ENCODE data around the gene CXCR1.
A peak's percentile ranks its signal among the peaks of the same experiment; 100 is the strongest.
"Not testable (repeated sequence)": the region's sequence is repeated elsewhere in the genome, so short reads cannot be mapped to it uniquely, and the experiment has no call there.

Gene CXCR1

GRCh38 chr2:218166791-218167190 lies at the start of gene CXCR1:
CXCR1 (minus strand) TSS chr2:218166962; CDS start chr2:218165211, 1,751 bp downstream.
- no peak for FAIRE-seq

GRCh38 chr2:218216336-218216673 lies 49.5 kb upstream of the CXCR1 start:
- no peak for FAIRE-seq

GRCh38 chr2:218214116-218214515 lies 47.4 kb upstream of the CXCR1 start:
- no peak for FAIRE-seq

- no peak for FAIRE-seq
Measured at GRCh38 chr2:218209078-218209477, 42.3 kb upstream of the CXCR1 start.

- FAIRE-seq = no peak
Measured at GRCh38 chr2:218202266-218202665, 35.5 kb upstream of the CXCR1 start.

GRCh38 chr2:218196974-218197373 lies 30.2 kb upstream of the CXCR1 start:
- FAIRE-seq = no peak

- no peak for FAIRE-seq
Measured at GRCh38 chr2:218194880-218195279, 28.1 kb upstream of the CXCR1 start.

GRCh38 chr2:218193701-218194100 lies 26.9 kb upstream of the CXCR1 start:
- FAIRE-seq = no peak

GRCh38 chr2:218192902-218193430 lies 26.2 kb upstream of the CXCR1 start:
- no peak for FAIRE-seq

GRCh38 chr2:218188528-218188927 lies 21.8 kb upstream of the CXCR1 start:
- FAIRE-seq = no peak

GRCh38 chr2:218187296-218188015 lies 20.7 kb upstream of the CXCR1 start:
- no peak for FAIRE-seq

- FAIRE-seq = no peak
Measured at GRCh38 chr2:218186876-218187275, 20.1 kb upstream of the CXCR1 start.

GRCh38 chr2:218186355-218186766 lies 19.6 kb upstream of the CXCR1 start:
- FAIRE-seq = peak; percentile 13

- FAIRE-seq = no peak
Measured at GRCh38 chr2:218184331-218184730, 17.6 kb upstream of the CXCR1 start.

- no peak for FAIRE-seq
Measured at GRCh38 chr2:218180467-218181114, 13.8 kb upstream of the CXCR1 start.

- no peak for FAIRE-seq
Measured at GRCh38 chr2:218179782-218180181, 13.0 kb upstream of the CXCR1 start.

GRCh38 chr2:218172845-218173244 lies 6.1 kb upstream of the CXCR1 start:
- no peak for FAIRE-seq

- FAIRE-seq = not testable (repeated sequence)
Measured at GRCh38 chr2:218171744-218172143, 5.0 kb upstream of the CXCR1 start.

- no peak for FAIRE-seq
Measured at GRCh38 chr2:218169757-218170546, 3.2 kb upstream of the CXCR1 start.

- FAIRE-seq = no peak
Measured at GRCh38 chr2:218168635-218169462, 2.1 kb upstream of the CXCR1 start.

- FAIRE-seq = no peak
Measured at GRCh38 chr2:218168016-218168415, 1.3 kb upstream of the CXCR1 start.

- no peak for FAIRE-seq
Measured at GRCh38 chr2:218162814-218163213, 3.9 kb downstream of the CXCR1 start.

- no peak for FAIRE-seq
Measured at GRCh38 chr2:218161644-218162043, 5.1 kb downstream of the CXCR1 start.

Measured in G401.6 (cell line).